Measurements from ENCODE around the gene CR1. TPM values are rescaled to one million over a fixed set of nuclear protein-coding genes. Genes with fewer than 3 reads are reported as not detected.

CR1 gene
- total and polyA plus RNA-seq, 2 of the 8 experiments (the other 6 are each of a cell fraction or from before 2014, with no cell fraction given) = 0.15 to 0.22 TPM

DNA sequence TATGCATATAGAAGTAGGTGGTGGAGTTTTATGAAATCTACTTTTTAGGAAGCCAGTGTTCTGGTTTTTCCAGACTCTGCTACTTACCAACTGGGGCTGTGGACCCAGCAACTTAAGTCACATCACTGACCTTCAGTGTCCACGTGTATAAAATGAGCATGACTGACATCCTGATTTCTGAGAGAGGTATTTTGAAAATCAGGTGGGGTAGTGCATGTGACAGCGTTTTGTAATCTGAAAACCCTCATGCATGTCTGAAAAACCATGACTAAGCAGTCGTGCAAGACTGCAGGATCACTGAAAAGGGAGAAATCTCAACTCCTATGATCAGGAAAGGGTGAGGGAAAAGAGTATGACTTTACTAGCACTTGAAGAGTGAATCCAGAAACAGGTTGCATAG, 175.0 kb downstream of the CR1 start (continued):
- TF ChIP-seq, protein P1, sequence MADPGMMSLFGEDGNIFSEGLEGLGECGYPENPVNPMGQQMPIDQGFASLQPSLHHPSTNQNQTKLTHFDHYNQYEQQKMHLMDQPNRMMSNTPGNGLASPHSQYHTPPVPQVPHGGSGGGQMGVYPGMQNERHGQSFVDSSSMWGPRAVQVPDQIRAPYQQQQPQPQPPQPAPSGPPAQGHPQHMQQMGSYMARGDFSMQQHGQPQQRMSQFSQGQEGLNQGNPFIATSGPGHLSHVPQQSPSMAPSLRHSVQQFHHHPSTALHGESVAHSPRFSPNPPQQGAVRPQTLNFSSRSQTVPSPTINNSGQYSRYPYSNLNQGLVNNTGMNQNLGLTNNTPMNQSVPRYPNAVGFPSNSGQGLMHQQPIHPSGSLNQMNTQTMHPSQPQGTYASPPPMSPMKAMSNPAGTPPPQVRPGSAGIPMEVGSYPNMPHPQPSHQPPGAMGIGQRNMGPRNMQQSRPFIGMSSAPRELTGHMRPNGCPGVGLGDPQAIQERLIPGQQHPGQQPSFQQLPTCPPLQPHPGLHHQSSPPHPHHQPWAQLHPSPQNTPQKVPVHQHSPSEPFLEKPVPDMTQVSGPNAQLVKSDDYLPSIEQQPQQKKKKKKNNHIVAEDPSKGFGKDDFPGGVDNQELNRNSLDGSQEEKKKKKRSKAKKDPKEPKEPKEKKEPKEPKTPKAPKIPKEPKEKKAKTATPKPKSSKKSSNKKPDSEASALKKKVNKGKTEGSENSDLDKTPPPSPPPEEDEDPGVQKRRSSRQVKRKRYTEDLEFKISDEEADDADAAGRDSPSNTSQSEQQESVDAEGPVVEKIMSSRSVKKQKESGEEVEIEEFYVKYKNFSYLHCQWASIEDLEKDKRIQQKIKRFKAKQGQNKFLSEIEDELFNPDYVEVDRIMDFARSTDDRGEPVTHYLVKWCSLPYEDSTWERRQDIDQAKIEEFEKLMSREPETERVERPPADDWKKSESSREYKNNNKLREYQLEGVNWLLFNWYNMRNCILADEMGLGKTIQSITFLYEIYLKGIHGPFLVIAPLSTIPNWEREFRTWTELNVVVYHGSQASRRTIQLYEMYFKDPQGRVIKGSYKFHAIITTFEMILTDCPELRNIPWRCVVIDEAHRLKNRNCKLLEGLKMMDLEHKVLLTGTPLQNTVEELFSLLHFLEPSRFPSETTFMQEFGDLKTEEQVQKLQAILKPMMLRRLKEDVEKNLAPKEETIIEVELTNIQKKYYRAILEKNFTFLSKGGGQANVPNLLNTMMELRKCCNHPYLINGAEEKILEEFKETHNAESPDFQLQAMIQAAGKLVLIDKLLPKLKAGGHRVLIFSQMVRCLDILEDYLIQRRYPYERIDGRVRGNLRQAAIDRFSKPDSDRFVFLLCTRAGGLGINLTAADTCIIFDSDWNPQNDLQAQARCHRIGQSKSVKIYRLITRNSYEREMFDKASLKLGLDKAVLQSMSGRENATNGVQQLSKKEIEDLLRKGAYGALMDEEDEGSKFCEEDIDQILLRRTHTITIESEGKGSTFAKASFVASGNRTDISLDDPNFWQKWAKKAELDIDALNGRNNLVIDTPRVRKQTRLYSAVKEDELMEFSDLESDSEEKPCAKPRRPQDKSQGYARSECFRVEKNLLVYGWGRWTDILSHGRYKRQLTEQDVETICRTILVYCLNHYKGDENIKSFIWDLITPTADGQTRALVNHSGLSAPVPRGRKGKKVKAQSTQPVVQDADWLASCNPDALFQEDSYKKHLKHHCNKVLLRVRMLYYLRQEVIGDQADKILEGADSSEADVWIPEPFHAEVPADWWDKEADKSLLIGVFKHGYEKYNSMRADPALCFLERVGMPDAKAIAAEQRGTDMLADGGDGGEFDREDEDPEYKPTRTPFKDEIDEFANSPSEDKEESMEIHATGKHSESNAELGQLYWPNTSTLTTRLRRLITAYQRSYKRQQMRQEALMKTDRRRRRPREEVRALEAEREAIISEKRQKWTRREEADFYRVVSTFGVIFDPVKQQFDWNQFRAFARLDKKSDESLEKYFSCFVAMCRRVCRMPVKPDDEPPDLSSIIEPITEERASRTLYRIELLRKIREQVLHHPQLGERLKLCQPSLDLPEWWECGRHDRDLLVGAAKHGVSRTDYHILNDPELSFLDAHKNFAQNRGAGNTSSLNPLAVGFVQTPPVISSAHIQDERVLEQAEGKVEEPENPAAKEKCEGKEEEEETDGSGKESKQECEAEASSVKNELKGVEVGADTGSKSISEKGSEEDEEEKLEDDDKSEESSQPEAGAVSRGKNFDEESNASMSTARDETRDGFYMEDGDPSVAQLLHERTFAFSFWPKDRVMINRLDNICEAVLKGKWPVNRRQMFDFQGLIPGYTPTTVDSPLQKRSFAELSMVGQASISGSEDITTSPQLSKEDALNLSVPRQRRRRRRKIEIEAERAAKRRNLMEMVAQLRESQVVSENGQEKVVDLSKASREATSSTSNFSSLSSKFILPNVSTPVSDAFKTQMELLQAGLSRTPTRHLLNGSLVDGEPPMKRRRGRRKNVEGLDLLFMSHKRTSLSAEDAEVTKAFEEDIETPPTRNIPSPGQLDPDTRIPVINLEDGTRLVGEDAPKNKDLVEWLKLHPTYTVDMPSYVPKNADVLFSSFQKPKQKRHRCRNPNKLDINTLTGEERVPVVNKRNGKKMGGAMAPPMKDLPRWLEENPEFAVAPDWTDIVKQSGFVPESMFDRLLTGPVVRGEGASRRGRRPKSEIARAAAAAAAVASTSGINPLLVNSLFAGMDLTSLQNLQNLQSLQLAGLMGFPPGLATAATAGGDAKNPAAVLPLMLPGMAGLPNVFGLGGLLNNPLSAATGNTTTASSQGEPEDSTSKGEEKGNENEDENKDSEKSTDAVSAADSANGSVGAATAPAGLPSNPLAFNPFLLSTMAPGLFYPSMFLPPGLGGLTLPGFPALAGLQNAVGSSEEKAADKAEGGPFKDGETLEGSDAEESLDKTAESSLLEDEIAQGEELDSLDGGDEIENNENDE (IDR thresholded peaks at IDR 0.05; ENCODE audit: insufficient replicate concordance, low read length) = no peak
- TF ChIP-seq NANOG (IDR thresholded peaks at IDR 0.05; ENCODE audit: insufficient read depth, low read depth, low read length, poor library complexity, severe bottlenecking) = no peak
- TF ChIP-seq SUZ12 (IDR thresholded peaks at IDR 0.05; ENCODE audit: low read length) = no peak
- TF ChIP-seq, protein P2, sequence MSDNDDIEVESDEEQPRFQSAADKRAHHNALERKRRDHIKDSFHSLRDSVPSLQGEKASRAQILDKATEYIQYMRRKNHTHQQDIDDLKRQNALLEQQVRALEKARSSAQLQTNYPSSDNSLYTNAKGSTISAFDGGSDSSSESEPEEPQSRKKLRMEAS (IDR thresholded peaks at IDR 0.05) = no peak
- TF ChIP-seq SP4 (IDR thresholded peaks at IDR 0.05; ENCODE audit: low read length) = no peak
- no peak for TF ChIP-seq JUN (IDR thresholded peaks at IDR 0.05; ENCODE audit: low read depth, low read length)
- no peak for TF ChIP-seq ASH2L (IDR thresholded peaks at IDR 0.05; ENCODE audit: low read length)
- no peak for TF ChIP-seq YY1 (IDR thresholded peaks at IDR 0.05; ENCODE audit: low read depth, low read length)
- TF ChIP-seq PHF8 (conservative IDR thresholded peaks at IDR 0.05; ENCODE audit: low read depth, low read length) = no peak
